Panc1 (cell line): ENCODE measurements around the gene FLT1.

Source experiments
- CTCF ChIP-seq: fragments of 450-650 bp; IDR thresholded peaks from 2 replicates; pipeline ENCODE4 v1.5.1; 2017; ENCODE audit warnings: mild to moderate bottlenecking
- SIN3A ChIP-seq: IDR thresholded peaks from 2 replicates; pipeline ENCODE4 v1.6.1; 2012; ENCODE audit warnings: low read depth, mild to moderate bottlenecking, low read length, moderate library complexity, borderline replicate concordance; ENCODE audit not compliant: insufficient read depth

DNA sequence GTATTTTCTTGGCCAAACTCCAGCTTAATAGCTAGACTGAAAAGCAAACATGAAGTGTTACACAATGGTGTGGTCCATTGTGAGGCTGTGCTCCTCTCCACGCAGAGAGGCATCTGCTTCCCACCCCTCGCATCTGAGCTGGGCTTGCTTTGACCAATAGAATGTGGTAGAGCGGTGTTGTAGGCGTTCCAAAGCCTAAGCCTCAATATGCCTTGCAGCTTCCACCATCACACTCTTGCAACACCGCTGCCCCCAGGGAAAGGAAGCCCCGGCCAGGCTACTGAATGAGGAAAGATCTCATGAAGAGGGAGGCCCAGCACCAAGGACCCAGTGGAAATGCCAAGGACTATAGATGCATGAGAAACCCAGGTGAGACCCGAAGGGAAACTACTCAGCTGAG is 9.4 kb downstream of the FLT1 start:
- TF ChIP-seq SIN3A = no peak
- TF ChIP-seq CTCF = no peak
